Prostate gland (tissue), 2 donors: ENCODE results near the gene SVIP.

Experiments used
- CTCF ChIP-seq, 4 experiments: fragments of 200-600 bp in 2 of 4; fragments of 450-650 bp in 2 of 4; sonication (generic) in 2 of 4; IDR thresholded peaks; 1 replicate in 3 of 4; 2 replicates in 1 of 4; pipeline ENCODE4 v1.5.1; 2016 to 2019; ENCODE audit warnings: antibody characterized with exemption in 4 of 4, mild to moderate bottlenecking in 2 of 4, moderate library complexity in 2 of 4
- POLR2A ChIP-seq: fragments of 450-650 bp; IDR thresholded peaks from one replicate; pipeline ENCODE4 v1.6.1; 2016; ENCODE audit warnings: antibody characterized with exemption, mild to moderate bottlenecking

GRCh38 chr11:22795914-22796313, 33.7 kb downstream of the SVIP start:
- TF ChIP-seq CTCF (IDR thresholded peaks at IDR 0.05) (no peak), POLR2A (no peak)
